NCI-H2196 treated with DMSO at 0.1 percent for 48 hours (cell line): ENCODE results near the gene ETS2.
"Not testable (repeated sequence)": the region's sequence is repeated elsewhere in the genome, so short reads cannot be mapped to it uniquely, and the experiment has no call there.

Source experiments
- DNase-seq: peaks from one replicate; lab custom pipeline; 2025; ENCODE audit not compliant: unreplicated experiment; lab: John Stamatoyannopoulos, UW

The ETS2 gene

GRCh38 chr21:38816400-38816977, 10.8 kb downstream of the ETS2 start:
- DNase-seq, result no peak

GRCh38 chr21:38817371-38818324, 11.9 kb downstream of the ETS2 start:
- DNase-seq, result no peak

- DNase-seq, result no peak
Observed at GRCh38 chr21:38818325-38818723, 12.6 kb downstream of the ETS2 start.

- no peak for DNase-seq
Observed at GRCh38 chr21:38819051-38819718, 13.5 kb downstream of the ETS2 start.

- no peak for DNase-seq
Observed at GRCh38 chr21:38819719-38820159, 14.0 kb downstream of the ETS2 start.

GRCh38 chr21:38820471-38821239, 14.9 kb downstream of the ETS2 start:
- DNase-seq, result no peak

GRCh38 chr21:38821248-38821647, 15.5 kb downstream of the ETS2 start:
- no peak for DNase-seq

GRCh38 chr21:38821959-38822682, 16.4 kb downstream of the ETS2 start:
- no peak for DNase-seq

GRCh38 chr21:38822778-38823238, 17.1 kb downstream of the ETS2 start:
- no peak for DNase-seq

- DNase-seq, result no peak
Observed at GRCh38 chr21:38823737-38824123, 18.0 kb downstream of the ETS2 start.

- no peak for DNase-seq
Observed at GRCh38 chr21:38824124-38824822, 18.5 kb downstream of the ETS2 start.

GRCh38 chr21:38825269-38825668, 19.5 kb downstream of the ETS2 start:
- DNase-seq, result no peak

GRCh38 chr21:38825921-38826320, 20.2 kb downstream of the ETS2 start:
- no peak for DNase-seq

GRCh38 chr21:38828111-38828510, 22.4 kb downstream of the ETS2 start:
- not testable (repeated sequence) for DNase-seq

- no peak for DNase-seq
Observed at GRCh38 chr21:38830671-38831525, 25.2 kb downstream of the ETS2 start.

GRCh38 chr21:38831526-38832467, 26.1 kb downstream of the ETS2 start:
- DNase-seq, result no peak

GRCh38 chr21:38832664-38833063, 26.9 kb downstream of the ETS2 start:
- no peak for DNase-seq

- no peak for DNase-seq
Observed at GRCh38 chr21:38833117-38833516, 27.4 kb downstream of the ETS2 start.
